ENCODE data around the gene CNTN1.

DNA sequence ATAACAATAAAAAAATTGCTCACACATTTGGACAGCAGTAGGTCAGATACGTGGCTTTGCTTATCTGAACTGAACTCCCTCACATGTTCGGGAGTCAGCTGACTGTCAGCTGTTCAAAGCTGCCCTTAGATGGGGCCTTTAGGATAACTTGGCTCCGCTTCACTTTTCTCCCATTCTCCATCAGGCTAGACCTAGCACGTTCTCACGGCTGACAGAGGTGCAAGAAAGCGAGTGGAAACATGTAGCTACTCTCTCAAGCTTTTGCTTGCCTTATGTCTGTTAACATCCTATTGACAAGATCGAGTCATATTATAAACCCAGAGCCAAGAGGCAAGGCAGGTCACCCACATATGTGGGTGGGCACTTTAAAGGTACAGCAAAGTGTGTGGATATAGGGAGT lies 383.9 kb downstream of the CNTN1 start:
- TF ChIP-seq BRD4 (IDR thresholded peaks at IDR 0.05) (no peak), GABPB1 (CRISPR knock-in tag; IDR thresholded peaks at IDR 0.05) (no peak), FOXK2 (conservative IDR thresholded peaks at IDR 0.05 in 1 of 2, IDR thresholded peaks at IDR 0.05 in 1 of 2; ENCODE audit: low read depth in 2 of 2) (no peak), ZNF778 (CRISPR knock-in tag; IDR thresholded peaks at IDR 0.05) (no peak), MAZ (CRISPR knock-in tag; conservative IDR thresholded peaks at IDR 0.05 in 1 of 2, IDR thresholded peaks at IDR 0.05 in 1 of 2) (no peak), IRF2 (CRISPR knock-in tag; IDR thresholded peaks at IDR 0.05) (no peak), ZFP36 (IDR thresholded peaks at IDR 0.05; ENCODE audit: low read depth, low read length, partially characterized antibody) (no peak), ELF1 (tag; IDR thresholded peaks at IDR 0.05) (no peak)
- TF ChIP-seq, protein P1, sequence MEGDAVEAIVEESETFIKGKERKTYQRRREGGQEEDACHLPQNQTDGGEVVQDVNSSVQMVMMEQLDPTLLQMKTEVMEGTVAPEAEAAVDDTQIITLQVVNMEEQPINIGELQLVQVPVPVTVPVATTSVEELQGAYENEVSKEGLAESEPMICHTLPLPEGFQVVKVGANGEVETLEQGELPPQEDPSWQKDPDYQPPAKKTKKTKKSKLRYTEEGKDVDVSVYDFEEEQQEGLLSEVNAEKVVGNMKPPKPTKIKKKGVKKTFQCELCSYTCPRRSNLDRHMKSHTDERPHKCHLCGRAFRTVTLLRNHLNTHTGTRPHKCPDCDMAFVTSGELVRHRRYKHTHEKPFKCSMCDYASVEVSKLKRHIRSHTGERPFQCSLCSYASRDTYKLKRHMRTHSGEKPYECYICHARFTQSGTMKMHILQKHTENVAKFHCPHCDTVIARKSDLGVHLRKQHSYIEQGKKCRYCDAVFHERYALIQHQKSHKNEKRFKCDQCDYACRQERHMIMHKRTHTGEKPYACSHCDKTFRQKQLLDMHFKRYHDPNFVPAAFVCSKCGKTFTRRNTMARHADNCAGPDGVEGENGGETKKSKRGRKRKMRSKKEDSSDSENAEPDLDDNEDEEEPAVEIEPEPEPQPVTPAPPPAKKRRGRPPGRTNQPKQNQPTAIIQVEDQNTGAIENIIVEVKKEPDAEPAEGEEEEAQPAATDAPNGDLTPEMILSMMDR (IDR thresholded peaks at IDR 0.05 in 2 of 3, conservative IDR thresholded peaks at IDR 0.05 in 1 of 3; ENCODE audit: insufficient read depth in 2 of 3, low read depth in 1 of 3, low read length in 3 of 3) = no peak
- TF ChIP-seq, protein P2, sequence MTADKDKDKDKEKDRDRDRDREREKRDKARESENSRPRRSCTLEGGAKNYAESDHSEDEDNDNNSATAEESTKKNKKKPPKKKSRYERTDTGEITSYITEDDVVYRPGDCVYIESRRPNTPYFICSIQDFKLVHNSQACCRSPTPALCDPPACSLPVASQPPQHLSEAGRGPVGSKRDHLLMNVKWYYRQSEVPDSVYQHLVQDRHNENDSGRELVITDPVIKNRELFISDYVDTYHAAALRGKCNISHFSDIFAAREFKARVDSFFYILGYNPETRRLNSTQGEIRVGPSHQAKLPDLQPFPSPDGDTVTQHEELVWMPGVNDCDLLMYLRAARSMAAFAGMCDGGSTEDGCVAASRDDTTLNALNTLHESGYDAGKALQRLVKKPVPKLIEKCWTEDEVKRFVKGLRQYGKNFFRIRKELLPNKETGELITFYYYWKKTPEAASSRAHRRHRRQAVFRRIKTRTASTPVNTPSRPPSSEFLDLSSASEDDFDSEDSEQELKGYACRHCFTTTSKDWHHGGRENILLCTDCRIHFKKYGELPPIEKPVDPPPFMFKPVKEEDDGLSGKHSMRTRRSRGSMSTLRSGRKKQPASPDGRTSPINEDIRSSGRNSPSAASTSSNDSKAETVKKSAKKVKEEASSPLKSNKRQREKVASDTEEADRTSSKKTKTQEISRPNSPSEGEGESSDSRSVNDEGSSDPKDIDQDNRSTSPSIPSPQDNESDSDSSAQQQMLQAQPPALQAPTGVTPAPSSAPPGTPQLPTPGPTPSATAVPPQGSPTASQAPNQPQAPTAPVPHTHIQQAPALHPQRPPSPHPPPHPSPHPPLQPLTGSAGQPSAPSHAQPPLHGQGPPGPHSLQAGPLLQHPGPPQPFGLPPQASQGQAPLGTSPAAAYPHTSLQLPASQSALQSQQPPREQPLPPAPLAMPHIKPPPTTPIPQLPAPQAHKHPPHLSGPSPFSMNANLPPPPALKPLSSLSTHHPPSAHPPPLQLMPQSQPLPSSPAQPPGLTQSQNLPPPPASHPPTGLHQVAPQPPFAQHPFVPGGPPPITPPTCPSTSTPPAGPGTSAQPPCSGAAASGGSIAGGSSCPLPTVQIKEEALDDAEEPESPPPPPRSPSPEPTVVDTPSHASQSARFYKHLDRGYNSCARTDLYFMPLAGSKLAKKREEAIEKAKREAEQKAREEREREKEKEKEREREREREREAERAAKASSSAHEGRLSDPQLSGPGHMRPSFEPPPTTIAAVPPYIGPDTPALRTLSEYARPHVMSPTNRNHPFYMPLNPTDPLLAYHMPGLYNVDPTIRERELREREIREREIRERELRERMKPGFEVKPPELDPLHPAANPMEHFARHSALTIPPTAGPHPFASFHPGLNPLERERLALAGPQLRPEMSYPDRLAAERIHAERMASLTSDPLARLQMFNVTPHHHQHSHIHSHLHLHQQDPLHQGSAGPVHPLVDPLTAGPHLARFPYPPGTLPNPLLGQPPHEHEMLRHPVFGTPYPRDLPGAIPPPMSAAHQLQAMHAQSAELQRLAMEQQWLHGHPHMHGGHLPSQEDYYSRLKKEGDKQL (CRISPR knock-in tag; IDR thresholded peaks at IDR 0.05; ENCODE audit: borderline replicate concordance) = no peak
